Kidney capillary endothelial cell (primary cell): Measurements from ENCODE around the gene TEX261.
A peak's percentile ranks its signal among the peaks of the same experiment; 100 is the strongest.

Source experiments
- DNase-seq: peaks from one replicate; pipeline ENCODE4 v3.0.0-alpha.2; 2018; ENCODE audit warnings: low spot score

The TEX261 gene

DNA sequence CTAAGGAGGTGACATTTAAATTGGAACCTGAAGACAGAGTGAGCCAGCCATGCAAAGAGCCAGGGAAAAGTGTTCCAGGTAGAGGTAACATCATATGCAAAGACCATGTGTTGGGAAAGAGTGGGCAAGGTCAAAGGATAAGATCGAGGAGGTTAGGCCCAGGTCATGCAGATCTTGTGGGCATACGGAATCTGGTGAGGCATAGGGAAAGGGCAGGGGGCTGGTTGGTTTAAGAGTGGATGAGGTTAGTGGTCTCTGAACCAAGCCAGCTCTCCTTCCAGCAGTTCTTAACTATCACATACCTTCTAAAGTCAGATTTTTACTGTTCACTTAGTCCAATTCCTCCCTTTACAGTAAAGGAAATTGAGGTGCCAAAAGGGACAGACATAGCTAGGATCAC lies 13.3 kb downstream of the TEX261 start:
- DNase-seq: no peak

GRCh38 chr2:70979626-70980025 lies 15.0 kb downstream of the TEX261 start:
- no peak for DNase-seq

DNA sequence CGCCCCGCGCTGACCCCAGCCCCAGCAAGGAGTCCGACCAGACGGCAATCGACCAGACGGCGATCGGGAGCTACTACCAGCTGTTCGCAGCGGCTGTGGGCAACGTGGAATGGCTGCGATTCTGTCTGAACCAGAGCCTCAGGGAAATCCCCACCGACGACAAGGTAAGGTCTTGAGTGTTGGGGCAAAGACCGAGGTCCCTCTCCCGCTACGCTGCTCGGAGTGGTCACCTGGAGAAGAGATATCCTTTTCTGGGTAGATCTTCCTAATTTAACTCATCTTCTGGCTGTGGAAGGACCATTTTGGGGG lies 15.5 kb downstream of the TEX261 start:
- no peak for DNase-seq

GRCh38 chr2:70978341-70979179 lies 16.1 kb downstream of the TEX261 start, which contains the start of gene ANKRD53:
Gene ANKRD53 (plus strand): TSS chr2:70978630. CDS start chr2:70978646, 16 bp downstream.
- DNase-seq: no peak

DNA sequence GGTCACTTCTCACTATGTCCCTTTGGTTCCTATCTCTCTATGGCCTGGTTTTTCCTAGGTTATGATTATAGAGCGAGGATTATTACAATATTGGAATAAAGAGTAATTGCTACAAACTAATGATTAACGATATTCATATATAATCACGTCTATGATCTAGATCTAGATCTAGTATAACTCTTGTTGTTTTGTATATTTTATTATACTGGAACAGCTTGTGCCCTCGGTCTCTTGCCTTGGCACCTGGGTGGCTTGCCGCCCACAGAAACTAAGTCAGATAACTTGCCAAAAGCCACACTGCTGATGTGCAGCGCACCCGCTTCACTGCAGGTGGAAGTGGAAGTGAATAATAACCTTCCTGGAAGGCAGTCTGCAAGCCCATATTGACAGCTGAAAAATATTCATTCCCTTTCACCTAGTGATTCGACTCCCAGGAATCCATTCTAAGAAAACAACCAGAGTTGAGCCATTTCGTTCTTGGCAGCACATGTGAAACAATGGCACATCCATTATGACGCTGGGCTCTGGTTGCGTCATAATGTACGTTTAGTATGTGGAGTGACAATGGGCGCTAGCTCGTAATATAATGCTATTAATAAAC lies 17.0 kb downstream of the TEX261 start:
- DNase-seq: peak; percentile 42

DNA sequence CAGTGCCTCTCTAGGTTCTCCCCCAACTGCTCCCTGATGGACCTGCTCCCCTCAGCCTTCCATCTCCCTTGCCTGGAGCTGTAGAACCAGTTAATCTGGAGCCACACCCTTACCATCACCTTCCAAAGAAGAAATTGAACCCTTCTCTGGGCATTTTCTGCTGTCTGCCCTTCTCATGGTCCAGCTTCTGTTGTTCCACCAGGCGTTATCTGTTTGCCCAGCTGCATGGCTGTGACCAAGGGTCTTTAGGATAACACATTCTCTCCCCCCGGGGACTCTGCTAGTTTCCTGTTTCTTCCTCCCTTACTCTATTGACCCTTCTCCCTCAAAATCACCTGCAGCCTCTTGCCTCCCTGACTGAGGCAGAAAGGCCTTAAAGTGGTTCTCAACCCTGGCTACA lies 19.4 kb downstream of the TEX261 start:
- DNase-seq: no peak

- DNase-seq: no peak
Measured at GRCh38 chr2:70974592-70974991, 20.1 kb downstream of the TEX261 start.

DNA sequence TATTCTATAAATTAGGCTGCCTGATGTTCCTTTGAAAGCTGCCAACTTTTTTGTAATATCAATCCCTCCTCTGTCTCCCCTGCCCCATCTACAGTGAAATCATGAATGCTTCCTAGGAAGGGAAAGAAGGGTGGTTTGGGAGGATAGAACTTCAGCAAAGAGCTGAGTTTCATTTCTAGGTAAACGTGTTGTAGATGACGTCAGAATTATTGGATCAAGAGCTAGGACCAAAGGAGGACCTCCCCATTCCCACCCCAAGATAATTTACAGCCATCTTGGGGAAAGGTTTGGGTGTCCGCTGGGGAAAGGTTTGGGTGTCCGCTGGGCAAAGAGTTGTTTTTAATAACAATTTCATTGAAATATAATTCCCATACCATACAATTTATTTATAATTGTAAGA lies 27.5 kb downstream of the TEX261 start:
- no peak for DNase-seq

- DNase-seq: no peak
Measured at GRCh38 chr2:70966681-70967080, 28.0 kb downstream of the TEX261 start.

GRCh38 chr2:70965506-70965905 lies 29.2 kb downstream of the TEX261 start:
- no peak for DNase-seq

GRCh38 chr2:70964596-70965386 lies 29.9 kb downstream of the TEX261 start:
- peak; percentile 40 for DNase-seq

DNA sequence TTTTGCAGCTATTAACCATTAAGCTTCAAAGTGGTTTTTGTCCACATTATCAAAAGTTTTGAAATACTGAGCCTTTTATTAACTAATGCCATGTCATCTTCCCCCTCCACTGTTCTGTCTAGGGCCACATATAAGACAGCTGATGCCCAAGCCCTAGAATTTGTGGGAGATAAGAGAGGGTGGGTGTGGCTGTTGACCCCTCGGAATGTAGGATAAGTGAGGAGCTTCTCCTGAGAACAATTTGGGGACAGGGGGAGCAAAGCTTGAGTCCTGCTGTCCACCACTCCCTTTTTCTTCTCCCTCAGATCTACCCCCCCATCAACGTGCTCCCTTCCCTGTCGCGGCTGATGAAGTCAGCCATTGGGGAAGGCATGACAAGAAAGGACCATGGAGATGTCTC lies 30.5 kb downstream of the TEX261 start:
- DNase-seq: no peak

DNA sequence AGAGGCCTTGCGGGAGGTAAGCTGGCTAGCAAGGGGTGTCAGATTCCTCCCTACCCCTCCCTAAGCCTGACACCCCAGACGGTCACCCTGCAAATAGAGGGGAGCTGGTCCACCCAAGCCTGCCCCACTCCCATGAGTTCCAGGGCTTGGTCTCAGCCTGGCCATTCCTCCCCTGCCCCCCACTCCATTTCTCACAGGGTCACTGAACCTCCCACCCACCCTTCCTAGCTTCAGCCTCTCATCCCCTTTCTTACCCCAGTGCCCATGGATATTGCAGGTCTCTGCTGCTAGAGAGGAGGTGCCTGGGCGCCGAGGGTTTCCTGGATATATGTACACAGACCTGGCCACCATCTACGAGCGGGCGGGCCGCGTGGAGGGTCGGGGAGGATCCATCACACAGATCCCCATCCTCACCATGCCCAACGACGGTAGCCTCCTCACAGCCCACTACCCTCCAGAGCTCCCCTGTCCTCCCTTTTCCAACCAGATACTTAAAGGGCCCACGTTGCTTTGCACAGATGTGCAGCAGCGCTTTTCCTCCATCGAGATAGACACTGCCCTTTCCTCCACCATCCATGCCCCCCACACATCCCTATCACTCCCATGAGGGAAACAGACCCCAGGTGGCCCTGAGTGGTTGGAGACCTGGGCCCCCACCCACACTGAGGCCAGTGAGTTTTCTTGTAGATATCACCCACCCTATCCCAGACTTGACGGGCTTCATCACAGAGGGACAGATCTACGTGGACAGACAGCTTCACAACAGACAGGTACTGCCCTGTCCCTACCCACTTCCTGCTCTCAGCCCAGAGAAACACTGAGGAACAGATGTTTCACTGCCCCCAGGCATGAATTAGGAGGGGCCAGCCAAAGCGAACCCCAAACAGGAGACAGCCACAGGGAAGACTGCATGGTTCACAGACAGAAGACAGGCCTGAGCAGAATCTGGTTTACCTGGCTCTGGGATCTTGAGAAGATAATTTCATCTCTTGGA lies 31.5 kb downstream of the TEX261 start:
- DNase-seq: no peak

GRCh38 chr2:70962211-70962884 lies 32.3 kb downstream of the TEX261 start:
- DNase-seq: no peak

DNA sequence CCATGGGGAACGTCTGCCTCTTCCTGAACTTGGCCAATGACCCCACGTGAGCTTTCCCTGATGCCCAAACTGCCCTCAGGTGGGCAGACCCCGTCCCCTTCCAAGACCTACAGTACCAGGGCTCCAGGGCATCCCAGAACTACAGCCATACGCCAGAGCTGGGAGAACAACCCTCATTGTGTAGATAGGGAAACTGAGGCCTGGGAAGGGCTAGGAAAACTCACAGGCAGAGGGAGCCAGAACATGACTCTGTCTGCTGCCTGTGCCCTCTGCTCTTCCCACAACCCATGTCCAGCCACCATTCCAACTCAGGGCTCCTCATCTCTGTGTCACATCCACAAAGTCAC lies 33.1 kb downstream of the TEX261 start:
- no peak for DNase-seq

DNA sequence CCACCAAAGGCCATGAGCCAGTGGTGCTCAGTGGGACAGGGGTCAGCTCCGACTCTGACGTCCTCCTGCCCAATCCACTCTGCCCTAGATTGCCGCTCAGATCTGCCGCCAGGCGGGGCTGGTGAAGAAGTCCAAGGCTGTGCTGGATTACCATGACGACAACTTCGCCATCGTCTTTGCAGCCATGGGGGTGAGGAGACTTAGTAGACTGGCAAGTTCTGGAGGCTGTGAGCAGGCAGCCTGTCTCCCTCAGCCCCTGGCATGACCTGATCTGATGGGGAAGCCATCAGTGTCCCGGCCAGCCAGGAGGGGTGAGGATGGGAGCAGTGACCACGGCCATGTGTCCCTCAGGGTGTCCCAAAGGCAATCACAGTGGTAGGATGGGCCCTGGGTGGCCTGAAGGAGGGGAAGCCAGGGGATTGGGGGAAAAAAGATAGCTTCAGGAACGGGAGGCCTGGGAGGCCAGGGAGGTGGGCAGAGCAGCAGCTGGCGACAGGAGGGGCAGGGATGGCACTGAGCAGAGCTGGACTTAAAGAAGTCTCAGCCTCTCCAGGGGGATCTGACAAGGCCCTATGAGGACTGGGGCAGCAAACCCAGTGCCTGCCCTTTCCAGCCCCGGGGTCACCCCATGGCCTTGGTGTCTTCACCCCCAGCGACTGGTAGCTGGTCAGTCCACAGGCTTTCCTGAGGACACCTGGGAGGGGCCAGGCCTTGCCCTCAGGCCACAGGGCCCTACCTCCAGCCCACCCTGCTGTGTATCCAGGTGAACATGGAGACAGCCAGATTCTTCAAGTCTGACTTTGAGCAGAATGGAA lies 33.6 kb downstream of the TEX261 start:
- no peak for DNase-seq

DNA sequence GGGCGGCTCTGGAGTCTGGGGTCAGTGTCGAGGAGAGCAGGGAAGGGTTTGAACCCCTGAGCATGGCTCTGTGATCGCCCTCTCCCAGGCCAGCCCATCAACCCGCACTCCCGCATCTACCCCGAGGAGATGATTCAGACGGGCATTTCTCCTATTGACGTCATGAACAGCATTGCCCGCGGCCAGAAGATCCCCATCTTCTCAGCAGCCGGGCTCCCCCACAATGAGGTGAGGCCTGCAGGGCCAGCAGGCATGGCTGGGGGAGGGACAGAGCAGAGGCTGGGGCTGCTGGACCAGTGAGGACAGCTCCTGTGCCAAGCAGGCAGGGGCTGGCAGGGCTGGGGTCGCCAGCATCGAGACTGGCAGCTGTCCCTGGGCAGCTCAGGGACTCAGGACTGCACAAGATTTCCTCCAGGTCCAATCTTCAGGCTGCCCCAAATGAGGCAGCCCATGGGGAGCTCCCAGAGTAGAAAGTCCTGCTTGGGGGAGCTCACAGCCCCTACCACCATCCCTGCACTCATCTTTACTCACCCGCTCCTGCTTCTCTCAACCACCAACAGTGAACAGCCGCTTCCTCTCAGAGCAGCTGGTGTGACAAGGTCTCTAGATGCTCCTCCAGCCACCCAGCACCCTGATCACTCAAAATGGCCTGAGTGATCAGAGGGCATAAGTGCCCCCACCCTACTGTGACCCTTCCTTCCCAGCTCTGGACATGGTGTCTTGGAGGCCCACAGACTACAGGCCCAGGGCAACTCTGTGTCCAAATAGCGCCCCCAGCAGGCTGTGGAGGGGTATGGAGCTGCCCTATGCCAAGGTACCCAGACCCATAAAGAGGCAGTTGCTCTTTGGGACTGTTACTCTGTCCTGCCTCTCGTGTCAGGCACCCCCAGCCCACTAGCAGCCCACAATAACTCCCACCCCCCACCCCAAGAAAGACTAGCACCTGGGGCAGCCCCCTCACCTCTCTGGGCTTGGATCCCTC lies 34.5 kb downstream of the TEX261 start:
- DNase-seq: no peak

- DNase-seq: no peak
Measured at GRCh38 chr2:70959271-70959761, 35.4 kb downstream of the TEX261 start.

- no peak for DNase-seq
Measured at GRCh38 chr2:70958759-70959158, 35.9 kb downstream of the TEX261 start.
